Activated CD8-positive, alpha-beta memory T cell treated with anti-CD3 and anti-CD28 coated beads for 36 hours (primary cell): ENCODE measurements around the gene AADACL2. TPM values are rescaled to one million over a fixed set of nuclear protein-coding genes. Genes with fewer than 3 reads are reported as not detected.

Source experiments
- CTCF ChIA-PET: fragments of 350-600 bp; sonication (Branson Sonifier 250); formaldehyde crosslinking; loops from one replicate; lab custom pipeline; 2021; ENCODE audit warnings: antibody characterized with exemption; lab: Charles Lee
- POLR2A ChIA-PET: fragments of 350-600 bp; sonication (Branson Sonifier 250); formaldehyde crosslinking; loops from one replicate; lab custom pipeline; 2021; ENCODE audit warnings: antibody characterized with exemption; lab: Charles Lee
- total RNA-seq, 2 experiments: library from RNA; stranded (reverse); gene quantifications; one replicate each; pipeline ENCODE4 v1.2.3, GENCODE V29; 2021

AADACL2 gene
- total RNA-seq, 2 experiments from 2014 or later, result not detected

GRCh38 chr3:151795276-151795675 lies 61.5 kb downstream of the AADACL2 start:
- ChIA-PET CTCF (no interaction called here), POLR2A (no interaction called here)

- POLR2A ChIA-PET, result no interaction called here
- CTCF ChIA-PET, result no interaction called here
Observed at GRCh38 chr3:151796105-151796680, 62.5 kb downstream of the AADACL2 start.

- CTCF ChIA-PET, result no interaction called here
- POLR2A ChIA-PET, result no interaction called here
Observed at GRCh38 chr3:151798466-151798865, 64.7 kb downstream of the AADACL2 start.

- CTCF ChIA-PET, result no interaction called here
- POLR2A ChIA-PET, result no interaction called here
Observed at GRCh38 chr3:151800431-151800830, 66.7 kb downstream of the AADACL2 start.

GRCh38 chr3:151804267-151804666 lies 70.5 kb downstream of the AADACL2 start:
- CTCF ChIA-PET, result no interaction called here
- POLR2A ChIA-PET, result no interaction called here

GRCh38 chr3:151806838-151807237 lies 73.1 kb downstream of the AADACL2 start:
- POLR2A ChIA-PET, result no interaction called here
- CTCF ChIA-PET, result no interaction called here

Other genes with a start within 250 kb of the AADACL2 start
- not detected for gene AADAC, start 80.2 kb downstream of the AADACL2 start, total RNA-seq
- under 1 TPM in 1 of 2 experiments, not detected in 1; 0.04 TPM for gene SUCNR1, start 139.7 kb downstream of the AADACL2 start, total RNA-seq